Measurements from ENCODE around the gene PRKCZ.

Gene PRKCZ

DNA sequence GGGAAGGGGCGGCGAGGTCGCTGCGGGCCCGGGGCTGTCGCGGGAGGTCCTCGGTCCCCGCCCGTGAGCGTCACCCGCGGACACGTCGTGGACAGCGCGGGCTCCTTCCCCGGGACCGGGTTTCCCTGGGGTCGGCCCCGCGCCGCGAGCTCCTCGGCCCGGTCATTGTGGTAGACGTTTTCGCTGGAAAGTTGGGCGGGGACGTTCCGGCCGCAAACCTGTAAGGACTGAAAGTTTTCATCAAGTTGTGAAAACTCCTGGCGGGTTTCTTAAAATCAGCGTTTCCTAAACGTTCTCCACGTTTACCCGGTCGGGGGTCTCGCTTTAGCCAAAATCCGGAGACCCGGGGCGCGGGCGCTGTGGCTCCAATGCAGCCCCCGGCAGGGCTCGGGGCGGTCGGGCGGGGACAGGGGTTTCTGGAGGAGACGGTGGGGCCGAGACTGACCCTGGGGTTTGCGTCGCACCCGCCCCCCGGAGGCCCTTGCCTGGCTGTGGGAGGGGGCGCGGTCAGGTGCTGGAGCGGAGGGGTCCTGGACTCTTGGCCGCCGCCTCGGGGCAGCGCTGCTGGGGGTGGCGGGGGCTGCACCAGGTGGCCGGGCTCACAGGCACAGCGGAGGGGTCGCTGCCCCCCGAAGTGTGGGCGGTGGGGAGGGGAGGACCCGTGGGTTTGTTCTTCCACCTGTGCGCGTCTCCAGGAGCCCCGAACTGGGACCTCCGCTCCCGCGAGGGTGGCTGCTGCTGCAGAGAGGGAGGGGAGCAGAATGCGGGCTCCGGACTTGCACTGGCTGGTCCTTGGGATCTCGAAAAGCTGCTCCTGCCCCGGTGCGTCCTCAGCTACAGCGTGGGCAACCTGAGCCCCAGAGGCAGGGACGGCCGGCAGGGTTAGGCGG is 827 bp downstream of the PRKCZ start:
- TF ChIP-seq CTCF (IDR thresholded peaks at IDR 0.05; ENCODE audit: low read depth, low read length) = no peak
- no peak for TF ChIP-seq EZH2phosphoT487 (IDR thresholded peaks at IDR 0.05; ENCODE audit: low read depth)
- H4K20me1 ChIP-seq (ENCODE audit: insufficient read depth, low read length) = no peaks in the 10 kb centered on the region
- H3K4me2 ChIP-seq (ENCODE audit: low read length) = no peak overlapping the region
- H3K9ac ChIP-seq (ENCODE audit: low read length) = no peak overlapping the region
- no peaks in the 10 kb centered on the region for H3K9me3 ChIP-seq (ENCODE audit: insufficient read depth, low read length)
- no peaks in the 10 kb centered on the region for H3K79me2 ChIP-seq (ENCODE audit: low read length)
- H3K27ac ChIP-seq (ENCODE audit: low read length) = no peak overlapping the region
- no peak overlapping the region for H2AFZ ChIP-seq (ENCODE audit: low read depth, low read length)
- no peaks in the 10 kb centered on the region for H3K36me3 ChIP-seq (replicated peaks; ENCODE audit: low read depth, low read length)
- no peak overlapping the region for H3K4me3 ChIP-seq (ENCODE audit: low read length)
- no peaks in the 10 kb centered on the region for H3K4me1 ChIP-seq (ENCODE audit: low read length)
- peaks cover 4% of the 10 kb centered on the region; the same call in 1 of the 2 replicates for H3K27me3 ChIP-seq (ENCODE audit: low read depth, low read length)

GRCh38 chr1:2052054-2052679 is 2.0 kb downstream of the PRKCZ start:
- Histone ChIP-seq H3K9ac (ENCODE audit: low read length) (no peak overlapping the region), H3K4me2 (ENCODE audit: low read length) (no peak overlapping the region), H3K27me3 (ENCODE audit: low read depth, low read length) (no peaks in the 10 kb centered on the region), H2AFZ (ENCODE audit: low read depth, low read length) (no peak overlapping the region), H3K9me3 (ENCODE audit: insufficient read depth, low read length) (no peaks in the 10 kb centered on the region), H3K4me1 (ENCODE audit: low read length) (no peaks in the 10 kb centered on the region), H3K27ac (ENCODE audit: low read length) (no peak overlapping the region), H3K4me3 (ENCODE audit: low read length) (no peak overlapping the region), H4K20me1 (ENCODE audit: insufficient read depth, low read length) (no peaks in the 10 kb centered on the region), H3K79me2 (ENCODE audit: low read length) (no peaks in the 10 kb centered on the region), H3K36me3 (replicated peaks; ENCODE audit: low read depth, low read length) (no peaks in the 10 kb centered on the region)
- TF ChIP-seq EZH2phosphoT487 (IDR thresholded peaks at IDR 0.05; ENCODE audit: low read depth) (no peak), CTCF (IDR thresholded peaks at IDR 0.05; ENCODE audit: low read depth, low read length) (no peak)

GRCh38 chr1:2052756-2053155 is 2.5 kb downstream of the PRKCZ start:
- H3K4me2 ChIP-seq (ENCODE audit: low read length) = no peak overlapping the region
- no peaks in the 10 kb centered on the region for H3K4me1 ChIP-seq (ENCODE audit: low read length)
- TF ChIP-seq CTCF (IDR thresholded peaks at IDR 0.05; ENCODE audit: low read depth, low read length) (no peak), EZH2phosphoT487 (IDR thresholded peaks at IDR 0.05; ENCODE audit: low read depth) (no peak)
- H3K79me2 ChIP-seq (ENCODE audit: low read length) = no peaks in the 10 kb centered on the region
- H3K9me3 ChIP-seq (ENCODE audit: insufficient read depth, low read length) = no peaks in the 10 kb centered on the region
- H3K36me3 ChIP-seq (replicated peaks; ENCODE audit: low read depth, low read length) = no peaks in the 10 kb centered on the region
- no peak overlapping the region for H3K9ac ChIP-seq (ENCODE audit: low read length)
- no peak overlapping the region for H2AFZ ChIP-seq (ENCODE audit: low read depth, low read length)
- no peak overlapping the region for H3K4me3 ChIP-seq (ENCODE audit: low read length)
- no peaks in the 10 kb centered on the region for H3K27me3 ChIP-seq (ENCODE audit: low read depth, low read length)
- no peaks in the 10 kb centered on the region for H4K20me1 ChIP-seq (ENCODE audit: insufficient read depth, low read length)
- no peak overlapping the region for H3K27ac ChIP-seq (ENCODE audit: low read length)

DNA sequence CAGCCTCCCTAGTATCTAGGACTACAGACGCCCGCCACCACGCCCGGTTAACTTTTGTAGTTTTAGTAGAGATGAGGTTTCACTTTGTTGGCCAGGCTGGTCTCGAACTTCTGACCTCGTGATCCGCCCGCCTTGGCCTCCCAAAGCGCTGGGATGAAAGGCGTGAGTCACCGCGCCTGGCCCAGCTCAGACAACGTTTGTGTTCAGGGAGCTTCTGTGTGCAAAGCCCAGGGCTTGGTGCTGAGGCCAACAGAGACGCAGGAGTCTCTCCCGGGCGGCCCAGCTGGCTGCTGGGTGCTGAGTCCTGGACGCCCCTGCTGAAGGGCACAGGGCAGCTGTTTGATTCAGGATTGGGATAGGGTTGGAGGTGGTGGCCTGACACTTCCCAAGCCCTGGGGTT is 3.0 kb downstream of the PRKCZ start:
- no peak overlapping the region for H2AFZ ChIP-seq (ENCODE audit: low read depth, low read length)
- no peak overlapping the region for H3K27ac ChIP-seq (ENCODE audit: low read length)
- TF ChIP-seq CTCF (IDR thresholded peaks at IDR 0.05; ENCODE audit: low read depth, low read length) (no peak), EZH2phosphoT487 (IDR thresholded peaks at IDR 0.05; ENCODE audit: low read depth) (no peak)
- no peaks in the 10 kb centered on the region for H4K20me1 ChIP-seq (ENCODE audit: insufficient read depth, low read length)
- no peak overlapping the region for H3K9ac ChIP-seq (ENCODE audit: low read length)
- H3K36me3 ChIP-seq (replicated peaks; ENCODE audit: low read depth, low read length) = no peaks in the 10 kb centered on the region
- H3K27me3 ChIP-seq (ENCODE audit: low read depth, low read length) = no peaks in the 10 kb centered on the region
- no peaks in the 10 kb centered on the region for H3K79me2 ChIP-seq (ENCODE audit: low read length)
- H3K4me3 ChIP-seq (ENCODE audit: low read length) = no peak overlapping the region
- H3K4me1 ChIP-seq (ENCODE audit: low read length) = no peaks in the 10 kb centered on the region
- H3K4me2 ChIP-seq (ENCODE audit: low read length) = no peak overlapping the region
- H3K9me3 ChIP-seq (ENCODE audit: insufficient read depth, low read length) = no peaks in the 10 kb centered on the region

Data from OCI-LY3 (cell line).